HK-2 (cell line): Measurements from ENCODE around the gene TIMM23.
"Not testable (repeated sequence)": the region's sequence is repeated elsewhere in the genome, so short reads cannot be mapped to it uniquely, and the experiment has no call there.

ENCODE experiments used
- DNase-seq: peaks from one replicate; pipeline ENCODE4 v3.0.0-alpha.2; 2018; ENCODE audit not compliant: unreplicated experiment

TIMM23 gene

GRCh38 chr10:46022978-46023702 lies 50.9 kb downstream of the TIMM23 start:
- DNase-seq: peak; percentile 98

GRCh38 chr10:46024948-46025347 lies 52.7 kb downstream of the TIMM23 start:
- no peak for DNase-seq

GRCh38 chr10:46025406-46025805 lies 53.1 kb downstream of the TIMM23 start:
- no peak for DNase-seq

- no peak for DNase-seq
These were observed 53.8 kb downstream of the TIMM23 start for GRCh38 chr10:46026106-46026505.

- DNase-seq: peak; percentile 30
These were observed 56.5 kb downstream of the TIMM23 start for GRCh38 chr10:46028584-46029460.

GRCh38 chr10:46029461-46030030 lies 57.3 kb downstream of the TIMM23 start:
- no peak for DNase-seq

GRCh38 chr10:46030091-46030937 lies 58.0 kb downstream of the TIMM23 start, which contains the start of gene NCOA4:
NCOA4 (minus strand) TSS chr10:46030623; CDS start chr10:46016680, 13,943 bp downstream.
- peak; percentile 98 for DNase-seq

GRCh38 chr10:46031648-46032532 lies 59.6 kb downstream of the TIMM23 start:
- no peak for DNase-seq

- DNase-seq: peak; percentile 58
These were observed 61.3 kb downstream of the TIMM23 start for GRCh38 chr10:46033602-46034011.

- DNase-seq: no peak
These were observed 63.9 kb downstream of the TIMM23 start for GRCh38 chr10:46035923-46036849.

GRCh38 chr10:46037107-46037825 lies 65.0 kb downstream of the TIMM23 start:
- DNase-seq: no peak

GRCh38 chr10:46040004-46040403 lies 67.7 kb downstream of the TIMM23 start:
- no peak for DNase-seq

GRCh38 chr10:46042527-46042926 lies 70.2 kb downstream of the TIMM23 start:
- no peak for DNase-seq

- DNase-seq: no peak
These were observed 74.0 kb downstream of the TIMM23 start, which contains the start of gene MSMB for GRCh38 chr10:46046261-46046660. MSMB (minus strand) TSS chr10:46046269; CDS start chr10:46046237, 32 bp downstream.

- DNase-seq: no peak
These were observed 75.9 kb downstream of the TIMM23 start for GRCh38 chr10:46048152-46048551.

GRCh38 chr10:46049497-46049831 lies 77.2 kb downstream of the TIMM23 start:
- not testable (repeated sequence) for DNase-seq

- DNase-seq: no peak
These were observed 78.8 kb downstream of the TIMM23 start for GRCh38 chr10:46050941-46051623.
